Tibial nerve (tissue), 4 donors: ENCODE data around the gene SMIM10L2A. TPM values are rescaled to one million over a fixed set of nuclear protein-coding genes. Genes with fewer than 3 reads are reported as not detected.

Experiments
- DNase-seq, 2 donors: peaks; one replicate each; pipeline ENCODE4 v3.0.0-alpha.2; 2019; ENCODE audit warnings: low spot score in 2 of 2
- H3K27ac ChIP-seq, 4 donors: fragments of 200-600 bp; sonication (generic) in 3 of 4; one replicate each; pipeline ENCODE4 v1.5.1; 2017 to 2019; ENCODE audit warnings: mild to moderate bottlenecking in 1 of 4
- H3K27me3 ChIP-seq, 2 donors: fragments of 200-600 bp; sonication (generic) in 1 of 2; one replicate each; pipeline versions ENCODE4 v1.5.1 to v1.6.0; 2017 to 2019
- H3K36me3 ChIP-seq, 3 donors: fragments of 200-600 bp; sonication (generic); one replicate each; pipeline ENCODE4 v1.5.1; 2018 to 2019
- H3K4me1 ChIP-seq, 4 donors: fragments of 200-600 bp; sonication (generic) in 3 of 4; one replicate each; pipeline ENCODE4 v1.5.1; 2017 to 2019
- H3K4me3 ChIP-seq, 4 donors: fragments of 200-600 bp; sonication (generic) in 3 of 4; one replicate each; pipeline ENCODE4 v1.5.1; 2017 to 2019; ENCODE audit warnings: mild to moderate bottlenecking in 1 of 4, moderate library complexity in 1 of 4
- H3K9me3 ChIP-seq, 4 donors: fragments of 200-600 bp; sonication (generic) in 3 of 4; one replicate each; pipeline ENCODE4 v1.5.1; 2017 to 2019
- EP300 ChIP-seq, 2 donors: sonication (generic); formaldehyde crosslinking; IDR thresholded peaks; one replicate each; pipeline ENCODE4 v1.6.1; 2017; ENCODE audit warnings: antibody characterized with exemption in 2 of 2, mild to moderate bottlenecking in 1 of 2
- POLR2A ChIP-seq, 2 donors: fragments of 450-650 bp; IDR thresholded peaks; one replicate each; pipeline ENCODE4 v1.6.1; 2017; ENCODE audit warnings: antibody characterized with exemption in 2 of 2, mild to moderate bottlenecking in 2 of 2, moderate library complexity in 2 of 2
- whole genome bisulfite sequencing, 2 donors: methylation state at CpG; one replicate each; pipeline ENCODE4 v1.1.5; 2018; 5-methylcytosine and 5-hydroxymethylcytosine counted together
- total RNA-seq, 4 donors: library from RNA; depleted of rRNA; stranded (reverse); fragments of >200 nt; gene quantifications; one replicate each; pipeline ENCODE4 v1.1.0, GENCODE V29; 2016
- TF ChIP-seq, protein P1 (sequence below), 5 experiments: fragments of 200-600 bp in 3 of 5; fragments of 450-650 bp in 2 of 5; sonication (generic) in 3 of 5; IDR thresholded peaks; one replicate each; pipeline ENCODE4 v1.5.1; 2016 to 2019; ENCODE audit warnings: antibody characterized with exemption in 5 of 5, mild to moderate bottlenecking in 3 of 5, moderate library complexity in 2 of 5

Gene SMIM10L2A
- total RNA-seq, 4 donors from 2014 or later: 0.78 to 3.5 (median 1.5) TPM

GRCh38 chrX:135388841-135389240 lies 32.9 kb upstream of the SMIM10L2A start:
- no peaks in the 10 kb centered on the region for H3K36me3 ChIP-seq
- WGBS, 2 donors: 60 to 69% methylated on average over 2 of the region's 2 CpGs
- no peaks in the 10 kb centered on the region for H3K4me1 ChIP-seq
- H3K27me3 ChIP-seq: no peaks in the 10 kb centered on the region
- no peaks in the 10 kb centered on the region for H3K9me3 ChIP-seq
- H3K27ac ChIP-seq: no peak overlapping the region
- DNase-seq: no peak
- TF ChIP-seq EP300 (IDR thresholded peaks at IDR 0.05) (no peak), POLR2A (IDR thresholded peaks at IDR 0.05) (no peak)
- TF ChIP-seq, protein P1, sequence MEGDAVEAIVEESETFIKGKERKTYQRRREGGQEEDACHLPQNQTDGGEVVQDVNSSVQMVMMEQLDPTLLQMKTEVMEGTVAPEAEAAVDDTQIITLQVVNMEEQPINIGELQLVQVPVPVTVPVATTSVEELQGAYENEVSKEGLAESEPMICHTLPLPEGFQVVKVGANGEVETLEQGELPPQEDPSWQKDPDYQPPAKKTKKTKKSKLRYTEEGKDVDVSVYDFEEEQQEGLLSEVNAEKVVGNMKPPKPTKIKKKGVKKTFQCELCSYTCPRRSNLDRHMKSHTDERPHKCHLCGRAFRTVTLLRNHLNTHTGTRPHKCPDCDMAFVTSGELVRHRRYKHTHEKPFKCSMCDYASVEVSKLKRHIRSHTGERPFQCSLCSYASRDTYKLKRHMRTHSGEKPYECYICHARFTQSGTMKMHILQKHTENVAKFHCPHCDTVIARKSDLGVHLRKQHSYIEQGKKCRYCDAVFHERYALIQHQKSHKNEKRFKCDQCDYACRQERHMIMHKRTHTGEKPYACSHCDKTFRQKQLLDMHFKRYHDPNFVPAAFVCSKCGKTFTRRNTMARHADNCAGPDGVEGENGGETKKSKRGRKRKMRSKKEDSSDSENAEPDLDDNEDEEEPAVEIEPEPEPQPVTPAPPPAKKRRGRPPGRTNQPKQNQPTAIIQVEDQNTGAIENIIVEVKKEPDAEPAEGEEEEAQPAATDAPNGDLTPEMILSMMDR (IDR thresholded peaks at IDR 0.05): no peak
- H3K4me3 ChIP-seq: no peak overlapping the region

DNA sequence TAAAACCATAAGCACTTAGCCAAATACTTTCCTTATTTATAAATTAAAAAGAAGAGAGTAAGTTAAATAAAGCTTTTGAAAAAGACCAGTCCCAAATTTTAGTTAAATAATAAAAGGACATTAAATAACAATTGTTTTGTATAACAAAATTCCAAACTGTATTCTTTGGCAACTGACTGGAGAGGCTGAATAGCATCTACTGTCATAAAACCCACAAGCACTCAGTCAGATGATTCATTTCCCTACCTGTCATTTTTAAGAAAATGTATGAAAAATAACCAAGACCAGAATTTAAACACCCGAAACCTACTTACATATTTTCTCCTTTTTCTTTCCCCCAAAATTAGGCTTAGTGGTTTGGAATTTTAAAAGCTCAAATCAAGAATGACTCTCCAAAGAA lies 32.5 kb upstream of the SMIM10L2A start:
- Histone ChIP-seq H3K27ac (no peak overlapping the region), H3K27me3 (no peaks in the 10 kb centered on the region), H3K36me3 (no peaks in the 10 kb centered on the region), H3K9me3 (no peaks in the 10 kb centered on the region), H3K4me3 (no peak overlapping the region), H3K4me1 (no peaks in the 10 kb centered on the region)
- TF ChIP-seq EP300 (IDR thresholded peaks at IDR 0.05): no peak
- TF ChIP-seq, protein P1 (IDR thresholded peaks at IDR 0.05): no peak
- no peak for TF ChIP-seq POLR2A (IDR thresholded peaks at IDR 0.05)
- no peak for DNase-seq
- WGBS, 2 donors: 71 to 86% methylated on average over 1 of the region's 1 CpG

DNA sequence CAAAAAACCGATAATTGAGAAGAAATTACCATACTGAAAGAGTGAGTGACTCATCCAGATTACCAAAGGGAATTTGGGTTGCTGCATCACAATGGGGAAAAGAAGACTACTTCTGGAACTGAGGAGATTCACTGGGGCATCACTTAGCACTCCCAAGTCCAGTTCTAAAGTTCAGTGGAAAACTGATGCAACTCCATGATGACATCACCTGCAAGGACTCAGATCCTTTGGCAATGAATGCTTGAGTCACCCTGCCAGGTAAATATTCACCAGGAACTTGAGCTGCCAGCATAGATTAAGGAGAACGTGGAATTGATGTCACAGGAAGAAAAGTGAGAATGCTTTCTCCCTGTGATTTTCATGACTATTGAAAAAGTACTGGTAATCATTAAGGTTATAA lies 32.0 kb upstream of the SMIM10L2A start:
- Histone ChIP-seq H3K9me3 (no peaks in the 10 kb centered on the region), H3K27ac (no peak overlapping the region), H3K4me3 (no peak overlapping the region), H3K27me3 (no peaks in the 10 kb centered on the region), H3K4me1 (no peaks in the 10 kb centered on the region), H3K36me3 (no peaks in the 10 kb centered on the region)
- TF ChIP-seq, protein P1 (IDR thresholded peaks at IDR 0.05): no peak
- no peak for TF ChIP-seq POLR2A (IDR thresholded peaks at IDR 0.05)
- no peak for DNase-seq
- 51 to 60% methylated on average over 2 of the region's 2 CpGs for WGBS, 2 donors

- Histone ChIP-seq H3K4me1 (no peaks in the 10 kb centered on the region), H3K27me3 (no peaks in the 10 kb centered on the region), H3K36me3 (no peaks in the 10 kb centered on the region), H3K27ac (no peak overlapping the region), H3K4me3 (no peak overlapping the region), H3K9me3 (no peaks in the 10 kb centered on the region)
- no peak for TF ChIP-seq POLR2A (IDR thresholded peaks at IDR 0.05)
- no peak for TF ChIP-seq EP300 (IDR thresholded peaks at IDR 0.05)
- TF ChIP-seq, protein P1 (IDR thresholded peaks at IDR 0.05): no peak
- no peak for DNase-seq
- 87 to 88% methylated on average over 7 of the region's 7 CpGs for WGBS, 2 donors
These were observed 30.0 kb upstream of the SMIM10L2A start for GRCh38 chrX:135391734-135392133.

DNA sequence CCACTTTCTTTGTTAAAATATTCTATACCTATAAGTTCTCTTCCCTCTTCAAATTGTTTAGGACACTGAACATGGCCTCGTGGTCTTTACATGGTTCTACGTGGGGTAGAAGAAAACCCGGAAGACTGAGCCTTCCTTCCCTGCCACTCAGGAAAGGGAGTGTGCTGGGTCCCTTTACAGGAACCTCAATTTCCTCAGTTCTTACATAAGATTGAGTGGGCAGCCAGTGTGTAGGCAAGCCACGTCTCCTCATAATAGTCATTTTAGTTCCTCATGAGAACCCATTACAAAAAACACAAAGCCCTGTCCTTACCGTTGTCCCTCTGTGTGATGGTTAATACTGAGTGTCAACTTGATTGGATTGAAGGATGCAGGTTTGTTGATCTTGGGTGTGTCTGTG lies 28.7 kb upstream of the SMIM10L2A start:
- H3K4me3 ChIP-seq: no peak overlapping the region
- 73 to 77% methylated on average over 5 of the region's 5 CpGs for WGBS, 2 donors
- no peaks in the 10 kb centered on the region for H3K9me3 ChIP-seq
- no peak for DNase-seq
- H3K27me3 ChIP-seq: no peaks in the 10 kb centered on the region
- no peaks in the 10 kb centered on the region for H3K36me3 ChIP-seq
- no peaks in the 10 kb centered on the region for H3K4me1 ChIP-seq
- TF ChIP-seq POLR2A (IDR thresholded peaks at IDR 0.05) (no peak), EP300 (IDR thresholded peaks at IDR 0.05) (no peak)
- TF ChIP-seq, protein P1 (IDR thresholded peaks at IDR 0.05): no peak
- no peak overlapping the region for H3K27ac ChIP-seq
